K562 (cell line): ENCODE data around the gene PARD3B. TPM values are rescaled to one million over a fixed set of nuclear protein-coding genes. Genes with fewer than 3 reads are reported as not detected.

Source experiments
- CXXC5 ChIP-seq: fragments of 250-450 bp; sonication (Bioruptor Pico); IDR thresholded peaks from 2 replicates; pipeline ENCODE4 v1.8.0; 2022; ENCODE audit warnings: inconsistent platforms, mild to moderate bottlenecking, moderate library complexity
- DEAF1 ChIP-seq: fragments of 450-650 bp; formaldehyde crosslinking; IDR thresholded peaks from 2 replicates; pipeline ENCODE4 v1.4.0; 2020; ENCODE audit warnings: mild to moderate bottlenecking, moderate library complexity
- E2F6 ChIP-seq, 2 experiments: IDR thresholded peaks; 2 replicates each; pipeline ENCODE4 v1.6.1; 2011; ENCODE audit warnings: borderline replicate concordance in 1 of 2, control low read depth in 1 of 2, low read depth in 1 of 2, low read length in 1 of 2, mild to moderate bottlenecking in 1 of 2, mixed read lengths in 1 of 2, moderate library complexity in 1 of 2; ENCODE audit not compliant: insufficient read depth in 1 of 2, insufficient read length in 1 of 2, poor library complexity in 1 of 2, severe bottlenecking in 1 of 2; ENCODE audit errors: extremely low read depth in 1 of 2
- FOXJ2 ChIP-seq: fragments of 200-800 bp; sonication (Bioruptor generic); IDR thresholded peaks from 2 replicates; pipeline ENCODE4 v1.6.1; 2016; ENCODE audit warnings: missing genetic modification characterization, missing compliant biosample characterization
- L3MBTL2 ChIP-seq: fragments of 450-650 bp; IDR thresholded peaks from 2 replicates; pipeline ENCODE4 v1.6.1; 2016; ENCODE audit warnings: mild to moderate bottlenecking, moderate library complexity
- MGA ChIP-seq: fragments of 450-650 bp; IDR thresholded peaks from 2 replicates; pipeline ENCODE4 v1.6.1; 2016; ENCODE audit warnings: mild to moderate bottlenecking, moderate library complexity
- NRF1 ChIP-seq, 2 experiments: fragments of 450-650 bp; IDR thresholded peaks in 1 of 2; conservative IDR thresholded peaks in 1 of 2; 2 replicates each; pipeline ENCODE4 v1.6.1; 2014; ENCODE audit warnings: mild to moderate bottlenecking in 2 of 2
- SNIP1 ChIP-seq: fragments of 450-650 bp; IDR thresholded peaks from 2 replicates; pipeline ENCODE4 v1.7.1; 2017; ENCODE audit warnings: low read depth, mild to moderate bottlenecking
- TAF1 ChIP-seq: IDR thresholded peaks from 2 replicates; pipeline ENCODE4 v1.6.1; 2011; ENCODE audit warnings: mild to moderate bottlenecking, low read length, moderate library complexity; ENCODE audit not compliant: insufficient read depth, control insufficient read depth, severe bottlenecking; ENCODE audit errors: extremely low read depth
- ZKSCAN8 ChIP-seq: fragments of 200-800 bp; sonication (Bioruptor generic); IDR thresholded peaks from 2 replicates; pipeline ENCODE4 v1.6.1; 2016; ENCODE audit warnings: missing genetic modification characterization, missing compliant biosample characterization
- ZNF146 ChIP-seq: IDR thresholded peaks from one replicate; pipeline ENCODE4 v1.6.1; 2018; ENCODE audit warnings: missing compliant biosample characterization; ENCODE audit not compliant: unreplicated experiment
- ZNF174 ChIP-seq: fragments of 250-450 bp; sonication (Bioruptor Pico); IDR thresholded peaks from 2 replicates; pipeline ENCODE4 v1.4.0; 2020; ENCODE audit warnings: mild to moderate bottlenecking
- polyA plus RNA-seq, 8 experiments: library from polyadenylated mRNA; depleted of rRNA in 4 of 8; stranded (reverse) in 5 of 8; unstranded in 3 of 8; fragments of >200 nt; fragmentation: Nextera tagmentation in 2 of 8; fragmentation: Illumina TruSeq in 1 of 8; extraction: Ambion mirVana in 2 of 8; extraction: Trizol in 1 of 8; gene quantifications; 2 replicates each; pipeline versions ENCODE4 v1.2.1 to v1.2.3, GENCODE V29; 2011 to 2014; ENCODE audit warnings: inconsistent platforms in 1 of 8, missing spikeins in 1 of 8
- total RNA-seq, 7 experiments: library from RNA; depleted of rRNA in 6 of 7; stranded (reverse); fragments of >200 nt in 6 of 7; fragmentation: Illumina TruSeq in 2 of 7; extraction: Trizol in 2 of 7; gene quantifications; 2 replicates each; pipeline versions ENCODE4 v1.2.1 to v1.2.3, GENCODE V29; 2011 to 2021; ENCODE audit warnings: low replicate concordance in 1 of 7

The PARD3B gene
- total and polyA plus RNA-seq, 9 of the 15 experiments (the other 6 are each of a cell fraction or from before 2014, with no cell fraction given) = 0.15 to 3.0 (median 1.1) TPM

- TF ChIP-seq MGA (peak; percentile 94), SNIP1 (peak; percentile 75), FOXJ2 (tag) (no peak), NRF1 (conservative IDR thresholded peaks at IDR 0.05 in 1 of 2, IDR thresholded peaks at IDR 0.05 in 1 of 2) (peak in 1 of 2 experiments; percentile 30; a peak in 1 of 4 replicates), L3MBTL2 (peak; percentile 94), ZNF174 (CRISPR knock-in tag) (no peak), DEAF1 (CRISPR knock-in tag) (no peak), E2F6 (IDR thresholded peaks at IDR 0.05; ENCODE audit: borderline replicate concordance in 1 of 2, extremely low read depth in 1 of 2, insufficient read depth in 1 of 2, insufficient read length in 1 of 2, low read depth in 1 of 2, low read length in 1 of 2, poor library complexity in 1 of 2, severe bottlenecking in 1 of 2) (peak; percentile 32 to 76), ZNF146 (CRISPR knock-in tag) (no peak), CXXC5 (CRISPR knock-in tag) (peak; percentile 60), TAF1 (peak; percentile 2), ZKSCAN8 (CRISPR knock-in tag) (no peak)
These were observed at the start of gene PARD3B (continued) for GRCh38 chr2:204544961-204545860.
